ENCODE measurements around the gene PAK3.

PAK3 gene

GRCh38 chrX:111133389-111133788 lies 37.4 kb downstream of the PAK3 start:
- DNase-seq, result no peak

GRCh38 chrX:111145878-111146277 lies 49.9 kb downstream of the PAK3 start:
- DNase-seq, result no peak

GRCh38 chrX:111151764-111152163 lies 55.8 kb downstream of the PAK3 start:
- no peak for DNase-seq

- no peak for DNase-seq
These were observed 63.2 kb downstream of the PAK3 start for GRCh38 chrX:111159232-111159631.

- DNase-seq, result no peak
These were observed 68.7 kb downstream of the PAK3 start for GRCh38 chrX:111164728-111165127.

GRCh38 chrX:111165902-111166301 lies 69.9 kb downstream of the PAK3 start:
- no peak for DNase-seq

GRCh38 chrX:111167334-111167733 lies 71.3 kb downstream of the PAK3 start:
- DNase-seq, result no peak

- DNase-seq, result peak; percentile 71
These were observed 72.3 kb downstream of the PAK3 start for GRCh38 chrX:111168314-111168713.

GRCh38 chrX:111169141-111169540 lies 73.2 kb downstream of the PAK3 start:
- DNase-seq, result no peak

- DNase-seq, result no peak
These were observed 74.0 kb downstream of the PAK3 start for GRCh38 chrX:111170017-111170416.

GRCh38 chrX:111180750-111181240 lies 84.8 kb downstream of the PAK3 start:
- no peak for DNase-seq

- peak; percentile 79 for DNase-seq
These were observed 86.0 kb downstream of the PAK3 start for GRCh38 chrX:111181951-111182350.

- DNase-seq, result no peak
These were observed 87.0 kb downstream of the PAK3 start for GRCh38 chrX:111182997-111183396.

- no peak for DNase-seq
These were observed 95.6 kb downstream of the PAK3 start for GRCh38 chrX:111191598-111191997.

- no peak for DNase-seq
These were observed 103.5 kb downstream of the PAK3 start for GRCh38 chrX:111199505-111199904.

- DNase-seq, result no peak
These were observed 104.3 kb downstream of the PAK3 start for GRCh38 chrX:111200327-111200726.

GRCh38 chrX:111207851-111208250 lies 111.9 kb downstream of the PAK3 start:
- no peak for DNase-seq

- no peak for DNase-seq
These were observed 120.4 kb downstream of the PAK3 start for GRCh38 chrX:111216293-111216801.

GRCh38 chrX:111244235-111244750 lies 148.3 kb downstream of the PAK3 start:
- DNase-seq, result peak; percentile 31

- DNase-seq, result no peak
These were observed 159.1 kb downstream of the PAK3 start for GRCh38 chrX:111254896-111255693.

- DNase-seq, result no peak
These were observed 161.7 kb downstream of the PAK3 start for GRCh38 chrX:111257733-111258132.

- no peak for DNase-seq
These were observed 163.6 kb downstream of the PAK3 start for GRCh38 chrX:111259559-111259958.

- DNase-seq, result no peak
These were observed 164.5 kb downstream of the PAK3 start for GRCh38 chrX:111260451-111260850.

GRCh38 chrX:111262086-111262485 lies 166.1 kb downstream of the PAK3 start:
- no peak for DNase-seq

All from NCI-H774 (cell line).